Adrenal gland (tissue), 12 donors: ENCODE results near the gene FHIT. TPM values are rescaled to one million over a fixed set of nuclear protein-coding genes. Genes with fewer than 3 reads are reported as not detected.

ENCODE experiments used
- DNase-seq, 7 donors: peaks; one replicate each; pipeline ENCODE4 v3.0.0-alpha.2; 2019 to 2020
- H3K27ac ChIP-seq, 5 donors: fragments of 200-600 bp; sonication (generic) in 4 of 5; 1 replicate in 3 of 5; 2 replicates in 2 of 5; pipeline versions ENCODE4 v1.5.1 to v1.8.0; 2016 to 2020; ENCODE audit warnings: mild to moderate bottlenecking in 1 of 5
- H3K27me3 ChIP-seq: fragments of 200-600 bp; 2 replicates; pipeline ENCODE4 v1.8.0; 2021
- H3K36me3 ChIP-seq, 2 donors: fragments of 200-600 bp; replicated peaks in 1 of 2; 1 replicate in 1 of 2; 2 replicates in 1 of 2; pipeline versions ENCODE4 v1.5.1 to v1.8.0; 2018 to 2022
- H3K4me1 ChIP-seq, 2 donors: fragments of 200-600 bp; replicated peaks in 1 of 2; 1 replicate in 1 of 2; 2 replicates in 1 of 2; pipeline versions ENCODE4 v1.5.1 to v1.8.0; 2018 to 2021
- H3K4me3 ChIP-seq, 4 donors: fragments of 200-600 bp; sonication (generic) in 3 of 4; one replicate each; pipeline ENCODE4 v1.5.1; 2016 to 2018
- H3K9me3 ChIP-seq, 3 donors: fragments of 200-600 bp; sonication (generic) in 1 of 3; replicated peaks in 1 of 3; 1 replicate in 2 of 3; 2 replicates in 1 of 3; pipeline versions ENCODE4 v1.5.1 to v1.8.0; 2016 to 2021
- CTCF ChIP-seq, 6 experiments: fragments of 450-650 bp in 4 of 6; fragments of 200-600 bp in 2 of 6; sonication (generic) in 1 of 6; IDR thresholded peaks; 1 replicate in 5 of 6; 2 replicates in 1 of 6; pipeline versions ENCODE4 v1.5.1 to v1.8.0; 2016 to 2021; ENCODE audit warnings: antibody characterized with exemption in 6 of 6, mild to moderate bottlenecking in 2 of 6, moderate library complexity in 1 of 6
- POLR2A ChIP-seq, 2 donors: fragments of 450-650 bp; IDR thresholded peaks; one replicate each; pipeline ENCODE4 v1.6.1; 2017; ENCODE audit warnings: antibody characterized with exemption in 2 of 2, mild to moderate bottlenecking in 2 of 2, moderate library complexity in 1 of 2
- WGBS, 4 donors: extraction: QIAGEN DNeasy Blood & Tissue Kit in 2 of 4; methylation state at CpG; one replicate each; pipeline versions ENCODE4 v1.1.5 to v1.1.7; 2013 to 2017; 5-methylcytosine and 5-hydroxymethylcytosine counted together
- intact Hi-C, 2 donors: fragments of 100-400 bp; cut with DNase I; formaldehyde crosslinking; loops; one replicate each; pipeline versions ENCODE4 v1.14.1 to v1.15.0; 2022 to 2023
- polyA plus RNA-seq, 3 donors: library from polyadenylated mRNA; stranded (reverse); fragments of 200-250 nt in 2 of 3; fragments of 350-450 nt in 1 of 3; fragmentation: Illumina TruSeq in 1 of 3; extraction: RNeasy Lipid Tissue Mini Kit (QIAGEN cat#74804) in 1 of 3; gene quantifications; one replicate each; pipeline ENCODE4 v1.2.3, GENCODE V29; 2013 to 2014
- total RNA-seq, 9 donors: library from RNA; depleted of rRNA in 4 of 9; stranded (reverse); fragments of >200 nt in 4 of 9; fragments of 120-200 nt in 1 of 9; fragmentation: NEBNext Ultra II Directional in 1 of 9; extraction: Animal tissue kit (Norgen Biotek cat#: 25700) in 1 of 9; gene quantifications; one replicate each; pipeline versions ENCODE4 v1.1.0 to v1.2.4, GENCODE V29; 2013 to 2023
- donor health status: healthy with polysubstance abuse.
- donor health status: Bipolar disorder and iron deficiency.
- donor health status: DM: yes; HTN: yes; CAD: no.
- donor health status: DM: no; HTN: no; CAD: no.
- donor health status: DM: no; HTN: no; CAD: no.
- donor health status: DM: yes; HTN: yes; CAD: no.

Gene FHIT
- total and polyA plus RNA-seq, 12 donors, result 14.1 to 43.9 (median 28.8) TPM

GRCh38 chr3:61146010-61146890 is 105.0 kb downstream of the FHIT start:
- H3K4me3 ChIP-seq, result no peak overlapping the region
- peaks cover 5 to 11% of the 10 kb centered on the region in 2 donors for H3K4me1 ChIP-seq
- intact Hi-C loops, result no loop called here
- H3K36me3 ChIP-seq, result no peaks in the 10 kb centered on the region
- DNase-seq, result no peak
- TF ChIP-seq POLR2A (IDR thresholded peaks at IDR 0.05) (no peak), CTCF (IDR thresholded peaks at IDR 0.05) (no peak)
- H3K27ac ChIP-seq, result no peak overlapping the region
- WGBS, 4 donors, result 71 to 84% (median 80%) methylated on average over 3 of the region's 3 CpGs
- H3K9me3 ChIP-seq, result no peaks in the 10 kb centered on the region
- no peaks in the 10 kb centered on the region for H3K27me3 ChIP-seq

GRCh38 chr3:61141697-61142096 is 109.6 kb downstream of the FHIT start:
- H3K27me3 ChIP-seq, result no peaks in the 10 kb centered on the region
- WGBS, 4 donors, result 69 to 77% (median 74%) methylated on average over 3 of the region's 3 CpGs
- no peak overlapping the region for H3K4me3 ChIP-seq
- intact Hi-C loops, result no loop called here
- no peak for TF ChIP-seq CTCF (IDR thresholded peaks at IDR 0.05)
- no peak for TF ChIP-seq POLR2A (IDR thresholded peaks at IDR 0.05)
- no peaks in the 10 kb centered on the region for H3K9me3 ChIP-seq
- no peak for DNase-seq
- peaks cover 0 to 3% of the 10 kb centered on the region in 2 donors for H3K4me1 ChIP-seq
- H3K27ac ChIP-seq, result no peak overlapping the region
- no peaks in the 10 kb centered on the region for H3K36me3 ChIP-seq

- Histone ChIP-seq H3K4me1 (no peaks in the 10 kb centered on the region), H3K27ac (no peak overlapping the region), H3K4me3 (no peak overlapping the region), H3K9me3 (no peaks in the 10 kb centered on the region), H3K27me3 (no peaks in the 10 kb centered on the region), H3K36me3 (no peaks in the 10 kb centered on the region)
- intact Hi-C loops, result no loop called here
- no peak for TF ChIP-seq POLR2A (IDR thresholded peaks at IDR 0.05)
- no peak for TF ChIP-seq CTCF (IDR thresholded peaks at IDR 0.05)
- no peak for DNase-seq
- WGBS, 4 donors, result 82 to 93% (median 82%) methylated on average over 4 of the region's 4 CpGs
Observed at GRCh38 chr3:61141227-61141626, 110.0 kb downstream of the FHIT start.

GRCh38 chr3:61139686-61140085 is 111.6 kb downstream of the FHIT start:
- no peaks in the 10 kb centered on the region for H3K27me3 ChIP-seq
- H3K36me3 ChIP-seq, result no peaks in the 10 kb centered on the region
- DNase-seq, result no peak
- 91 to 98% (median 94%) methylated on average over 4 of the region's 4 CpGs for WGBS, 4 donors
- intact Hi-C loops, result no loop called here
- H3K4me1 ChIP-seq, result no peaks in the 10 kb centered on the region
- TF ChIP-seq POLR2A (IDR thresholded peaks at IDR 0.05), result no peak
- TF ChIP-seq CTCF (IDR thresholded peaks at IDR 0.05), result no peak
- no peaks in the 10 kb centered on the region for H3K9me3 ChIP-seq
- H3K27ac ChIP-seq, result no peak overlapping the region
- H3K4me3 ChIP-seq, result no peak overlapping the region
